Breast epithelium (tissue), 4 donors: ENCODE measurements around the gene IFNA10. TPM values are rescaled to one million over a fixed set of nuclear protein-coding genes. Genes with fewer than 3 reads are reported as not detected.
A peak's percentile ranks its signal among the peaks of the same experiment; 100 is the strongest.
"Not testable (repeated sequence)": the region's sequence is repeated elsewhere in the genome, so short reads cannot be mapped to it uniquely, and the experiment has no call there.

Source experiments
- DNase-seq, 2 donors: peaks; one replicate each; pipeline ENCODE4 v3.0.0-alpha.2; 2019; ENCODE audit warnings: low spot score in 2 of 2
- H3K27ac ChIP-seq, 2 donors: fragments of 200-600 bp; sonication (generic) in 1 of 2; one replicate each; pipeline ENCODE4 v1.5.1; 2016 to 2019; ENCODE audit warnings: mild to moderate bottlenecking in 1 of 2
- H3K27me3 ChIP-seq, 2 donors: fragments of 200-600 bp; sonication (generic) in 1 of 2; one replicate each; pipeline versions ENCODE4 v1.5.1 to v1.6.0; 2017 to 2019; ENCODE audit warnings: control low read depth in 1 of 2, mild to moderate bottlenecking in 1 of 2
- H3K36me3 ChIP-seq: fragments of 200-600 bp; one replicate; pipeline ENCODE4 v1.5.1; 2019
- H3K4me1 ChIP-seq, 2 donors: fragments of 200-600 bp; sonication (generic); one replicate each; pipeline ENCODE4 v1.5.1; 2016 to 2019; ENCODE audit warnings: control low read depth in 1 of 2
- H3K4me3 ChIP-seq, 3 donors: fragments of 200-600 bp; sonication (generic); 1 replicate in 2 of 3; 2 replicates in 1 of 3; pipeline ENCODE4 v1.5.1; 2016 to 2019; ENCODE audit warnings: mild to moderate bottlenecking in 3 of 3, moderate library complexity in 2 of 3
- H3K9me3 ChIP-seq, 2 donors: fragments of 200-600 bp; sonication (generic) in 1 of 2; one replicate each; pipeline ENCODE4 v1.5.1; 2016 to 2019; ENCODE audit warnings: control low read depth in 1 of 2
- POLR2A ChIP-seq: fragments of 450-650 bp; IDR thresholded peaks from one replicate; pipeline ENCODE4 v1.6.1; 2016; ENCODE audit warnings: antibody characterized with exemption, mild to moderate bottlenecking, moderate library complexity
- POLR2AphosphoS5 ChIP-seq, 3 donors: sonication (generic); formaldehyde crosslinking; IDR thresholded peaks; one replicate each; pipeline ENCODE4 v1.6.1; 2017; ENCODE audit warnings: antibody characterized with exemption in 3 of 3
- intact Hi-C: fragments of 100-400 bp; cut with DNase I; formaldehyde crosslinking; loops from one replicate; pipeline ENCODE4 v1.15.1; 2023; ENCODE audit warnings: low total_unique reads
- total RNA-seq, 3 donors: library from RNA; depleted of rRNA; stranded (reverse); fragments of >200 nt; gene quantifications; one replicate each; pipeline ENCODE4 v1.1.0, GENCODE V29; 2016
- TF ChIP-seq, protein P1 (sequence below), 3 donors: fragments of 450-650 bp; IDR thresholded peaks; one replicate each; pipeline ENCODE4 v1.5.1; 2016 to 2017; ENCODE audit warnings: antibody characterized with exemption in 3 of 3, mild to moderate bottlenecking in 3 of 3, moderate library complexity in 3 of 3

IFNA10 gene
- not detected for total RNA-seq

DNA sequence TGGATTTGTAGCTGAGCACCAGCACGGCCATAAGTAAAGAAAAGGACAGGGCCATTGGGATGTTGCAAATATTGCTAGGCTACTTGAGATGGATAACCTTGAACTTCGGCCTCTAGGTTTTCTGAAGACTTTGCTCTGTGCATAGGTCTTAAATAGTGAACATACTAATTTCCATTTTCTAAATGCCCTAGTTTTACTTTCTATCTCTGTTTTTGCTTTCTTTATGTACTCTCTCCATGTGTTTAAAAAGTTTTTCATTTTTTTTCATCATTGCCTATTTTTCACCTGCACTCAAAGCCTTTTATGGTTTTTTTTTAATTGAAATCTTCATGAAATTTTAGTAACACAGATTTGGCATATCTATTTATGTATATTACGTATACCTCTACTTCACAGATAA, at the start of gene IFNA10:
TSS of gene IFNA10 (minus strand) at position 101 of the 400 bp plus-strand sequence. CDS start at position 55, 46 bp downstream.
- DNase-seq, H3K36me3 ChIP-seq, H3K4me3 ChIP-seq, H3K4me1 ChIP-seq, H3K9me3 ChIP-seq, H3K27me3 ChIP-seq, H3K27ac ChIP-seq, intact Hi-C loops: not testable (repeated sequence)

DNA sequence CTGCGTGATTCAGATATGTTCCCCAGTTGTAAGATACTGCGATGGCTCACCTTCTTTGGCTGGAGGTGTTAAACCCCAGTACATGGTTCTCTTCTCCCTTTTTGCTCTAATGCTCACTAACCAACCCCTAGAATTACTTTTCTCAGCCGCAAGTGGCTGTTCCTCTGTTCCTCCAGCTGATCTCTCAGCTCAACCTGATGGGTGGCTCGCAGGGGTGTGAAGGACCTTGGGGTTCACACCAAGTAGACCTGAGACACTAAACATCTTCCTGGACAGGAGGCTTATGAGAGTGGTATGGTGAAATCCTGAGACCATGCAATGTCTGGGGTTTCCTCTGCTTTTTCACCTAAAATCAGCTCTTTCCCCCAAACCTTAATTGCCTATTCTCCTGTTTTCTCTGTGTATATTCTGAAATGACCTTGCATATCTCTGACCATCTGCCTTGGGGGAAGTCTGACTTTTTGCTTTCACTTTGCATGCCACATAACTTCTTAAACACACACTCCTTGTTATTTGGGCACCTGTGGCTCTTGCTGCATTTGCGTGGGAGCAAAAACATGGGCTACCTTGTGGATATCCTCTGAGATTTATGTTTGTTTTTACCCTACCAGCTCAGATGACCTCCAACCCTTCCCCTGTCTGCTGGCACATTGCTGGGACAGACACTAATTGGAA, 48.7 kb upstream of the IFNA10 start:
- no peak overlapping the region for H3K4me3 ChIP-seq
- H3K27ac ChIP-seq: no peak overlapping the region
- no peaks in the 10 kb centered on the region for H3K36me3 ChIP-seq
- no peaks in the 10 kb centered on the region for H3K9me3 ChIP-seq
- intact Hi-C loops: loop anchor here (10.0 kb wide), 1 partner anchor 841 kb away; no protein-coding TSS in a partner anchor
- H3K4me1 ChIP-seq: no peaks in the 10 kb centered on the region
- DNase-seq: no peak
- TF ChIP-seq POLR2A (no peak), POLR2AphosphoS5 (IDR thresholded peaks at IDR 0.05) (no peak)
- TF ChIP-seq, protein P1, sequence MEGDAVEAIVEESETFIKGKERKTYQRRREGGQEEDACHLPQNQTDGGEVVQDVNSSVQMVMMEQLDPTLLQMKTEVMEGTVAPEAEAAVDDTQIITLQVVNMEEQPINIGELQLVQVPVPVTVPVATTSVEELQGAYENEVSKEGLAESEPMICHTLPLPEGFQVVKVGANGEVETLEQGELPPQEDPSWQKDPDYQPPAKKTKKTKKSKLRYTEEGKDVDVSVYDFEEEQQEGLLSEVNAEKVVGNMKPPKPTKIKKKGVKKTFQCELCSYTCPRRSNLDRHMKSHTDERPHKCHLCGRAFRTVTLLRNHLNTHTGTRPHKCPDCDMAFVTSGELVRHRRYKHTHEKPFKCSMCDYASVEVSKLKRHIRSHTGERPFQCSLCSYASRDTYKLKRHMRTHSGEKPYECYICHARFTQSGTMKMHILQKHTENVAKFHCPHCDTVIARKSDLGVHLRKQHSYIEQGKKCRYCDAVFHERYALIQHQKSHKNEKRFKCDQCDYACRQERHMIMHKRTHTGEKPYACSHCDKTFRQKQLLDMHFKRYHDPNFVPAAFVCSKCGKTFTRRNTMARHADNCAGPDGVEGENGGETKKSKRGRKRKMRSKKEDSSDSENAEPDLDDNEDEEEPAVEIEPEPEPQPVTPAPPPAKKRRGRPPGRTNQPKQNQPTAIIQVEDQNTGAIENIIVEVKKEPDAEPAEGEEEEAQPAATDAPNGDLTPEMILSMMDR (IDR thresholded peaks at IDR 0.05): no peak
- H3K27me3 ChIP-seq: no peaks in the 10 kb centered on the region

DNA sequence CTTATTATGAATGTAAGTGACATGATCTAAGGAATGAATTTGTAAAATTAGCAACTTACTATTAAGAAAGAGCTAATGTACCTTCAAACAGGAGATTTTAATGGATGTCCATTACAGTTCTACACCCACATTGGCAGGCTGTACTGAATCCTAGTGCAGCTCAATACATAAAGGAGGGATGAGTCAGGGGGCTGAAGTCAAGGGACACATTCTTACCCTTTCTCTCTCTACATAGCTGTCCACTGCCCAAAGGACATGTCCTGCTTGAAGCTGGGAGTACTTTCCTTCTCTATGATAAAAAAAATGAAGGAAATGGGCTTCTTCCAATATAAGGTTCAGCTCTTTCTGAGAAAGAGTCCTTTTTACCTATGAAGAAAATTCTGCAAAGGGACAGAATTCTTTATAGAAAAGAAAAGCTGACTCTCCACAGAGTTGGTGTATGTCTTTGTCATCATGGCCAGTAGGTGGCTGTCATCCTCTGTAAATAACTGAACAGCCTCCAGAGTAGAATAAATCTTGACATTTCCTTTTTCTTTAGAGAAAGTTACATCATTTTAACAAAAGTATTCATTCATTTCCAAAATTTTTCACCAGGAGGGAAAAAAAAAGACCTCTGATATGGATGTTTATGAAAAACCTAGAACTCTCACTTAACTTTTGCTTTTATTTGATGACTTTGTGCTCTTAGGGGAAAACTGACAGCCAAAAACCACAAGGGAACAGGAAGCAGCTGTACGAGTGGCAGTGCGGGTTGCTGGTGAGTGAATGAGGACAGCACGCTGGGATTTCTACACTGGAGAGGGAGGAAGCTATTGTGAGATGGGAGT, 46.0 kb upstream of the IFNA10 start:
- Histone ChIP-seq H3K27ac (no peak overlapping the region), H3K4me1 (no peaks in the 10 kb centered on the region), H3K4me3 (no peak overlapping the region), H3K9me3 (no peaks in the 10 kb centered on the region), H3K27me3 (no peaks in the 10 kb centered on the region), H3K36me3 (no peaks in the 10 kb centered on the region)
- no peak for DNase-seq
- TF ChIP-seq, protein P1 (IDR thresholded peaks at IDR 0.05): peak; percentile 50 to 62 (median 52)
- TF ChIP-seq POLR2A (no peak), POLR2AphosphoS5 (IDR thresholded peaks at IDR 0.05) (no peak)
- intact Hi-C loops: loop anchor here (10.0 kb wide), 1 partner anchor 838 kb away; no protein-coding TSS in a partner anchor

DNA sequence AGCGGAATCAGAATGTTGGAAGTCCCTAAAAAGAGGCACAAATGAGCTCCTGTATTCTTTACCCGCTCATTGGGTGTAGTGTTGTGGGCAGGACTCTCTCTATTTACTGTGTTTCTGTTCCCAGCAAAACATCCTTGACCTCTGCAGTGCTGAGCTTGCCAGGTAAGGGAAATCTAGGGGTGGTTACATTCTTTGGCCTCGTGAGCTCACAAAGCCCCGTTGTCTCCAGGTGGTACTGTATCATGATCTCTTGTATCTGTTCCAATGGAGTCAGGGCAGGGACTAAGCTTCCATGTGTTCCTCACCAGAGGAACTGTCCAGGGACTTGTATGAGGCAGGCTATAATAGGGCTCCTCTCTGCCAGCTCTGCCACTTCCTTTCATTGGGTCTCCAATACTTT, 44.7 kb upstream of the IFNA10 start:
- H3K4me1 ChIP-seq: no peaks in the 10 kb centered on the region
- H3K9me3 ChIP-seq: no peaks in the 10 kb centered on the region
- intact Hi-C loops: loop anchor here (10.0 kb wide), 1 partner anchor 837 kb away; no protein-coding TSS in a partner anchor
- no peak overlapping the region for H3K27ac ChIP-seq
- H3K4me3 ChIP-seq: no peak overlapping the region
- DNase-seq: no peak
- TF ChIP-seq, protein P1 (IDR thresholded peaks at IDR 0.05): no peak
- no peak for TF ChIP-seq POLR2AphosphoS5 (IDR thresholded peaks at IDR 0.05)
- H3K36me3 ChIP-seq: no peaks in the 10 kb centered on the region
- no peaks in the 10 kb centered on the region for H3K27me3 ChIP-seq

DNA sequence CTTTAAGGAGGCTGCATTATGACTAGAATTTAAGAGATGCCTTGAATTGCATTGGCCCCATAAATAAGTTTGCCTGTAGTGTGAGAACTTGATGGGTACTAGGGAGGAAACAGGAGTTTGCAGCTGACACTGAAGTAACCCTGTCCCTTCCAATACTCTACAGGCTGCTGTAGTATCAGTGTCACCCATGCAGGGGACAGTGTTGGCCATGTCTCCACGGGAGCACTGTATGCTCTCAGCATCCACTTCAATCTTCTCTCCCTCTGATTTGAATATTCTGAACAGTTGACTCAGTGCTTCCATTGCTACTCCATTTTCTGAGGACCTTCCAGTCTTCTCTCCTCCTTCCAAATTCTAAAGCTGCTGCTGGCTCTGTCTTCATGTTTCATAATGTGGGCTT, 44.2 kb upstream of the IFNA10 start:
- H3K27me3 ChIP-seq: no peaks in the 10 kb centered on the region
- TF ChIP-seq, protein P1 (IDR thresholded peaks at IDR 0.05): no peak
- TF ChIP-seq POLR2A (no peak), POLR2AphosphoS5 (IDR thresholded peaks at IDR 0.05) (no peak)
- H3K9me3 ChIP-seq: no peaks in the 10 kb centered on the region
- no peaks in the 10 kb centered on the region for H3K4me1 ChIP-seq
- DNase-seq: no peak
- intact Hi-C loops: loop anchor here (10.0 kb wide), 1 partner anchor 836 kb away; no protein-coding TSS in a partner anchor
- H3K4me3 ChIP-seq: no peak overlapping the region
- no peak overlapping the region for H3K27ac ChIP-seq
- H3K36me3 ChIP-seq: no peaks in the 10 kb centered on the region
